HG03103 (cell line): ENCODE measurements around the gene DYSF.
"Not testable (repeated sequence)": the region's sequence is repeated elsewhere in the genome, so short reads cannot be mapped to it uniquely, and the experiment has no call there.

Experiments
- ATAC-seq: cut with Tn5 transposase; IDR thresholded peaks from one replicate; pipeline ENCODE4 v1.9.1; 2021; ENCODE audit warnings: low read depth; ENCODE audit not compliant: unreplicated experiment

Gene DYSF

DNA sequence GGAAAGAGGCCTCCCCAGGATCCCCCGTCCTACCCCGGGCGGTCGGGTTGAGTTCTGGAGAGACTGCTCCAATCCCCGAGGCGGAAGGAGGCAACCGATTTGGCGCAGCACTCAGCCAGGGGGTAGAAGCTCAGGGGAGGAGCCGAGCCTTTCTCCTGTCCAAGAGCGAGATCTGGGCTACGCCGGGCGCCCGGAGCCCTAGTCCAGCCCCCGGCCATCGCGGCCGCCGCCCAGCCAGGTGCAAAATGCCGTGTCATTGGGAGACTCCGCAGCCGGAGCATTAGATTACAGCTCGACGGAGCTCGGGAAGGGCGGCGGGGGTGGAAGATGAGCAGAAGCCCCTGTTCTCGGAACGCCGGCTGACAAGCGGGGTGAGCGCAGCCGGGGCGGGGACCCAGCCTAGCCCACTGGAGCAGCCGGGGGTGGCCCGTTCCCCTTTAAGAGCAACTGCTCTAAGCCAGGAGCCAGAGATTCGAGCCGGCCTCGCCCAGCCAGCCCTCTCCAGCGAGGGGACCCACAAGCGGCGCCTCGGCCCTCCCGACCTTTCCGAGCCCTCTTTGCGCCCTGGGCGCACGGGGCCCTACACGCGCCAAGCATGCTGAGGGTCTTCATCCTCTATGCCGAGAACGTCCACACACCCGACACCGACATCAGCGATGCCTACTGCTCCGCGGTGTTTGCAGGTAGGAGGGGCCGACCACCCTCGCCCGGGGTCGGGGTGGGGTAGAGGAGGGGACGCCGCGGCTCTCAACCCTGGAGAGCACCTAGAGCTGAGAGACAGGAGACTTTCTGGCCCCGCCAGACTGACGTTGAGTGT lies at the start of gene DYSF:
TSS of gene DYSF (plus strand) at position 158 of the 817 bp plus-strand sequence.
- ATAC-seq, result no peak

DNA sequence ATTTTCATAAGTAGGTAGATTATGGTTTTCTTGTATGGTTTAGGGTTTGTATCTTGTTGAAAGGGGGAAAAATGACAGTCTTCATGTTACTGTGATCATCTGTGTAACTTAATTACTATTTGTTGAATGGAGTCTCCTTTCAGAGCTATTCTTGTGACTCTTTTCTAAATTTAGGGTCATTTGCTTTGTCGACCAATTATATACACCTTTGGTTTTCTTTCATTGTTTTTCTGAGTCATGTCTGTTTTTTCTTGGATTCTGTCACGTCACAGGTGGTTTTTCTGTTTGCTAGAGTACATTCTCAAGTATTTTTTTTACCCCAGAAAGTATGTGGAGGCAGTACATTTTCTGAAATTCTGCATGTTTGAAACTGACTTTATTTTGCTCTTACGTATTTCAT lies 43.8 kb upstream of the DYSF start:
- no peak for ATAC-seq

GRCh38 chr2:71410696-71411095 lies 42.7 kb upstream of the DYSF start:
- ATAC-seq, result no peak

DNA sequence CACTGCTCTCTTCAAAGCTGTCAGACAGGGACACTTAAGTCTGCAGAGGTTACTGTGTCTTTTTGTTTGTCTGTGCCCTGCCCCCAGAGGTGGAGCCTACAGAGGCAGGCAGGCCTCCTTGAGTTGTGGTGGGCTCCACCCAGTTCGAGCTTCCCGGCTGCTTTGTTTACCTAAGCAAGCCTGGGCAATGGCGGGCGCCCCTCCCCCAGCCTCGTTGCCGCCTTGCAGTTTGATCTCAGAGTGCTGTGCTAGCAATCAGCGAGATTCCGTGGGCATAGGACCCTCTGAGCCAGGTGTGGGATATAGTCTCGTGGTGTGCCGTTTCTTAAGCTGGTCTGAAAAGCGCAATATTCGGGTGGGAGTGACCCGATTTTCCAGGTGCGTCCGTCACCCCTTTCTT lies 36.5 kb upstream of the DYSF start:
- not testable (repeated sequence) for ATAC-seq

DNA sequence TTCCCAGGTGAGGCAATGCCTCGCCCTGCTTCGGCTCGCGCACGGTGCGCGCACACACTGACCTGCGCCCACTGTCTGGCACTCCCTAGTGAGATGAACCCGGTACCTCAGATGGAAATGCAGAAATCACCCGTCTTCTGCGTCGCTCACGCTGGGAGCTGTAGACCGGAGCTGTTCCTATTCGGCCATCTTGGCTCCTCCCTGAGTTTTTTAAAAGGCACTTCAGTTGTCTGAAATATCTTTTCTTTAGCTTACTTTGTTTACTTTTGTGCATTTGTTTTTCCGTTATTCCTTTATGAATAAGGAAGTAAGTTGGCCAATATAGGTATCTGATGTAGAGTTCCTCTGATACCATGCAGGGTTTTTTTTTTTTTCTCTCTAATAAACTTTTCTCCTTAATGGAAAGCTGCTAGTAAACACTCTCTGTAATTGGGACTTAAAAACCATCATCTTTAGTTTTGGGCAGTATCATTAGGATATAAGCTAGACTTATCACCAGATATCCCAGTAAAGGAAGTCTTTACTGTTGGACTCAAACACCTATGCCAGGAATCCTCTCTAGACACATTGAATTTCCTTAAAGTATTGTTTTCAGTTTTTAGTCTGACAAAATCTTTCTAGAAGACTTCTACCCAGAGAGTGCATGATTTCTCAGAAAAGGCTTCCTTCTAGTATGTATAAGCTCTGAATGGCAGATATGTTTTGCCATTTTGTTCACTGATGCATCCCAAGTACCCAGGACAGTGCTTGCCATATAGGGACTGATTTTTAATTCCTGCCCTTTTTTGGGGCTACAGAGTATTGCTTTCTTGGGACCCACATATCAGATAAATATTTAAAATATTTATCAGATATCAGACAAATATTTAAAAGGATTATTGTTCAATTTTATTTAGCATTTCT lies 35.8 kb upstream of the DYSF start:
- ATAC-seq, result no peak

GRCh38 chr2:71419145-71419544 lies 34.2 kb upstream of the DYSF start:
- ATAC-seq, result no peak

- ATAC-seq, result no peak
Observed at GRCh38 chr2:71419976-71420375, 33.4 kb upstream of the DYSF start.

- no peak for ATAC-seq
Observed at GRCh38 chr2:71422786-71423185, 30.6 kb upstream of the DYSF start.

- no peak for ATAC-seq
Observed at GRCh38 chr2:71423817-71424420, 29.4 kb upstream of the DYSF start.

DNA sequence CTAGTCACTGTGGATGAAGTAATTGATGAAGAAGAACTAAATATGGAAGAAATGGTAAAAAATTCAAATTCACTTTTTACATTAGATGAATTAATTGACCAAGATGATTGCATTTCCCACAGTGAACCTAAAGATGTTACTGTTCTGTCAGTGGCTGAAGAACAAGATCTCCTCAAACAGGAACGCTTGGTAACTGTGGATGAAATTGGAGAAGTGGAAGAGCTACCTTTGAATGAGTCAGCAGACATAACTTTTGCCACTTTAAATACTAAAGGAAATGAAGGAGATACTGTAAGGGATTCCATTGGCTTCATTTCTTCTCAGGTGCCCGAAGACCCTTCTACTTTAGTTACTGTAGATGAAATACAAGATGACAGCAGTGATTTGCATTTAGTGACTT lies 26.6 kb upstream of the DYSF start:
- ATAC-seq, result no peak

DNA sequence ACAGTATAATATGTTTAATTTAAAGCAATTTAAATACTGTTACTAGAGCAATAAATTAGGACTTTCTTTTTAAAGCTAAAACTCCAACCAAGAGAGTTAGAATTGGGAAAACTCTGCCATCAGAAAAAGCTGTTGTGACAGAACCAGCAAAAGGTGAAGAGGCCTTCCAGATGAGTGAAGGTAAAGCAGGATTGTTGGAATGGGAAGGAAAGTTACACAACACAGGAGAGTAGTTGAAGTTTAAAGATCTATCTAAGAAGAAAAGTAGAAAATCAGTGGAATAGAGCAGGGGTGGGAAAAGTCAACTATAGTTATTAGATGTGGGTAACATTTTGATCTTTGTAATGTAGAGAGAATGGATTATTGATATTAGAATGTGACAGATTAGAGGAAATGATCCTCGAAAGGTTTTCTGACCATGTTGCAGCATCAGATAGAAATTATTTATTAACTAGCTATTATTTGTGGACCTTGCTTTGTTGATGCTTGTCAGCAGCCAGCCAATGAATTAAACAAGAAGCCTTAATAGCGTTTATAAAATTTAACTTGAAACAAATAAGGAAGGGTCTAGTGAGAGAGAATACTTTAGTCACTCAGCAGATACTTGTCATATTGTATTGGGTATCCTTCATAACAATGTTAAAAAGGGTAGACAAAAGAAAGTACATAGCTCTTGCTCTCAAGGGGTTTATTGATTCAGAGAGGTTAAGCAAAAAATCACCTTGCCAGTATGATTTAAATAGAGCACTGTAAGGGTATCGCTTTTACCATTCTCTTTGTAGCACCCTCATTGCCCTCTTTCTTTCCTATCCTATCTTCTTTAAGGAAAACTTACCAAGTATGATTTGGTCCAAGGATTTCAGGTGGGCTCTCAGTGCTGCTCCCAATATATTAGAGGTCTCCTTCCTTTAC lies 24.6 kb upstream of the DYSF start:
- ATAC-seq, result no peak

GRCh38 chr2:71445142-71445541 lies 8.2 kb upstream of the DYSF start:
- not testable (repeated sequence) for ATAC-seq

- no peak for ATAC-seq
Observed at GRCh38 chr2:71446505-71446904, 6.9 kb upstream of the DYSF start.

- no peak for ATAC-seq
Observed at GRCh38 chr2:71449343-71449742, 4.0 kb upstream of the DYSF start.

DNA sequence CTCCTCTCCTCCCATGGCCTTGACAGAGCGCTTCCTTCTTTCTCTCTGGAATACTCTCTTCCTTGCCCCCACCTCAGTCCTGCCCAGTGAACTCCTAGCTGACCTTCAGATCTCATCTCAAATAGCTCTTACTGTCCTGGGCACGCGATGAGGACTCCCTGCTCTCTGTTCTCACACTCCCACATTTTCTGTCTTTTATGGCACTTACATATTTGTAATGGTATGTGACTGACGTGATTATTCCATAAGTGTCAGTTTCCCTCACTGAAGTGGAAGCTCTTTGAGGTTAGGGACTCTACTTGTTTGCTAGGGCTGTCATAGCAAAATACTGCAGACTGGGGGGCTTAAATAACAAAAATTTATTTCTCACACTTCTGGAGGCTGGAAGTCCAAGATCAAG lies 1.7 kb upstream of the DYSF start:
- ATAC-seq, result no peak

- no peak for ATAC-seq
Observed at GRCh38 chr2:71452565-71452964, 796 bp upstream of the DYSF start.

DNA sequence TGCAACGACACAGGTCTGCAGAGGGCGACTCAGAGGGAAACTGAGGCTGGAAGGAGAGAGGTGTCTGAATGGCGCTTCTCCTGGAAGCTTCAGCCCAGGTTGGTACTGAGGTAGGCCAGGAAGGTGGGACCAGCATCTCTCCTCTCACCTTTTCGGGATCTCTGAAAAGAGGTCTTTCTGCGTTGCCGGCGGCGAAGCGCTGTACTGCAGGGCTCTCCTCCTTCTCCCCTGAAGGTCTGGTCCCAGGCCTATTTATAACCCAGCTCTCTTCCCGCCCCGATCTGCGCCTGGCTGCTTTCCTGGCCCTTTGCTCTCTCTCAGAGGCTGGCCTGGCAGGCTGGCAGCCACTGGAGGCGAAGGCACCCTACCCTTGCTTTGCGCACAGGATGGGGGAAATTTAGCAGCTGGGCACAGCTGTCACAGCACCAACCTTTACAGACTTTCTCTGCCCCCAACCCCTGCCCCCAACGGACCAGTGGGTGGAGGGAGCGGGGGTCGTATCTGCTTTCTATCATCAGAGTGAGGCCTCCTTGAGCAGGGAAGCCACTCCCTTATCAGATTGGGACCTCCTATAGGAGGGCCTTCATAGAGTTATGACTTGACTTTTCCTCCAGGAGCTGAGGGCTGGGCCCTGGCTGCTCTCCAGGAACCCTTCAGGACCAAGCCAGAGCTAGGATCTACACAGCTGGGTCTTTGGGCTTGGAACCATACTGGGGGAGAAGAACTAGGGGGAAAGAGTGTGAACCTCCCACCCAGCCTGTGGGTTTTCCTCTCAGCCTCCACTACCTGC lies 1.1 kb downstream of the DYSF start:
- ATAC-seq, result no peak

GRCh38 chr2:71455011-71455740 lies 1.8 kb downstream of the DYSF start:
- ATAC-seq, result no peak
